Endothelial cell of umbilical vein (primary cell): ENCODE measurements around the gene TEX28.

Experiments
- CTCF ChIP-seq, 2 donors: IDR thresholded peaks; 1 replicate in 1 of 2; 2 replicates in 1 of 2; pipeline ENCODE4 v1.5.1; 2011; ENCODE audit warnings: low read length in 2 of 2, mild to moderate bottlenecking in 2 of 2, moderate library complexity in 2 of 2, control low read depth in 1 of 2, inconsistent platforms in 1 of 2, low read depth in 1 of 2; ENCODE audit not compliant: insufficient read depth in 1 of 2; ENCODE audit errors: extremely low read depth in 1 of 2
- EZH2 ChIP-seq: IDR thresholded peaks from 2 replicates; pipeline ENCODE4 v1.6.1; 2012; ENCODE audit warnings: borderline replicate concordance, low read depth, mild to moderate bottlenecking, moderate library complexity, low read length, inconsistent platforms; ENCODE audit not compliant: severe bottlenecking
- MYC ChIP-seq: IDR thresholded peaks from one replicate; pipeline ENCODE4 v1.6.1; 2011; ENCODE audit warnings: mild to moderate bottlenecking, low read depth, low read length
- POLR2A ChIP-seq: IDR thresholded peaks from 2 replicates; pipeline ENCODE4 v1.6.1; 2012; ENCODE audit warnings: low read depth, mild to moderate bottlenecking, control low read depth, low read length
- POLR2AphosphoS5 ChIP-seq: IDR thresholded peaks from 2 replicates; pipeline ENCODE4 v1.6.1; 2012; ENCODE audit warnings: low read depth, mild to moderate bottlenecking, control low read depth, low read length, moderate library complexity; ENCODE audit not compliant: insufficient read depth

DNA sequence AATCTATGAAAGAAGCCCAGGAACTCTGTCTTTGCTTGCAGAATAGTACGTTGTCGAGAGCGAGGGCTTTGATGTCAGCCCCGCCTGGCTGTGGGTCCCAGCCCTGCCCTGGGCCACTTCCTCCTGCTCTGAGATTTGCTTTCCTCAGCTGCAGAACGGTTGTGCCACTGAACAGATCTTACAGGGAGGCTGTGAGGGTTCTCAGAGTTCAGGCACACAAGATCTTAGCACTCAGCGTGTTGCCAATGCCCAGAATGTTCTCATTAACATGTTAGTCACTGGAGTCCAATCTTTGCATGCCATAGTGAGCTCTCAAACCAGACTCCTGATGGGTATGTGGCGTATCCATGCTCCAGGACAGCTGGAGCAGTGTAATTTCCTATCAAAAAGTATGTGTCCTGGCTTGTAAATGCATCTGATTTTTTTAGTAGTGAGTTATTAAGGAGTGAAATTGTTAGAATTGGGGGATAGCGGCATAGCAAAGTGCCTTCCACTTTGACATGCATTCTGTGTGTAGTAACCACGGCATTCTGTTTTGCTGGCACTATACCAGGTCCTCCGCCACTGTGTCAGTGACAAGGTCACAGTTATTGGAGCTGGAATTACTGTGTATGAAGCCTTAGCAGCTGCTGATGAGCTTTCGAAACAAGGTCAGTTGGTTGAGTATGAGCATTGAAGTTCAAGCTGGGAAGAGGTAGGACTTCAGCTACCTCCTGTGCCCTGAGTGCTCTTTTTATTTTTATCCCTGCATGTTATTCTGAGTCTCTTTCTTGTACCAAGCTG is 32.3 kb upstream of the TEX28 start:
- TF ChIP-seq CTCF (IDR thresholded peaks at IDR 0.05; ENCODE audit: extremely low read depth in 1 of 2, insufficient read depth in 1 of 2, low read depth in 1 of 2, low read length in 2 of 2) (no peak), POLR2AphosphoS5 (no peak), POLR2A (no peak), MYC (no peak), EZH2 (no peak)
